Measurements from ENCODE around the gene FHAD1. TPM values are rescaled to one million over a fixed set of nuclear protein-coding genes. Genes with fewer than 3 reads are reported as not detected.

FHAD1 gene
- total RNA-seq, 1 donor: 0.63 TPM

GRCh38 chr1:15353839-15354579 is 107.0 kb downstream of the FHAD1 start:
- no peak overlapping the region for H3K4me3 ChIP-seq (ENCODE audit: low read depth, low read length)
- DNase-seq (ENCODE audit: low read depth): no peak
- no peak for TF ChIP-seq CTCF (IDR thresholded peaks at IDR 0.05; ENCODE audit: insufficient read depth, low read length)

DNA sequence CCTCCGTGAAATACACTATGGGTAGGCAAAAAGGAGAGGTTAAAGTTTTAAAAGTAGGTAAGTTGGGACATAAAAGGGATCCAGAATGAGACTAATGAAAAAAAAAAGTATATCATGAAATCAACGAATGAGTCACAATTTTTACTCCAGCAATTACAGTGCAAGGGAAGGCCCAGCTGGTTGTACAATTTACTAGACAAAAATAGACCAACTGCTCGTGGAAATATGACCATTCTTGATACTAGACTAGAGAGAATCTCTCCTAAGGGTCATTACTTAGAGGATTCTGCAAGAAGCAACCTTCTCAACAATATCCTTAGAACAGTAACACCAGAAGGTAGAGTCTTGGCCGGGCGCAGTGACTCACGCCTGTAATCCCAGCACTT is 107.5 kb downstream of the FHAD1 start:
- H3K4me3 ChIP-seq (ENCODE audit: low read depth, low read length): no peak overlapping the region
- DNase-seq (ENCODE audit: low read depth): peak; percentile 56
- TF ChIP-seq CTCF (IDR thresholded peaks at IDR 0.05; ENCODE audit: insufficient read depth, low read length): no peak

- DNase-seq (ENCODE audit: low read depth): no peak
- TF ChIP-seq CTCF (IDR thresholded peaks at IDR 0.05; ENCODE audit: insufficient read depth, low read length): no peak
Observed at GRCh38 chr1:15355968-15356625, 109.1 kb downstream of the FHAD1 start.

DNA sequence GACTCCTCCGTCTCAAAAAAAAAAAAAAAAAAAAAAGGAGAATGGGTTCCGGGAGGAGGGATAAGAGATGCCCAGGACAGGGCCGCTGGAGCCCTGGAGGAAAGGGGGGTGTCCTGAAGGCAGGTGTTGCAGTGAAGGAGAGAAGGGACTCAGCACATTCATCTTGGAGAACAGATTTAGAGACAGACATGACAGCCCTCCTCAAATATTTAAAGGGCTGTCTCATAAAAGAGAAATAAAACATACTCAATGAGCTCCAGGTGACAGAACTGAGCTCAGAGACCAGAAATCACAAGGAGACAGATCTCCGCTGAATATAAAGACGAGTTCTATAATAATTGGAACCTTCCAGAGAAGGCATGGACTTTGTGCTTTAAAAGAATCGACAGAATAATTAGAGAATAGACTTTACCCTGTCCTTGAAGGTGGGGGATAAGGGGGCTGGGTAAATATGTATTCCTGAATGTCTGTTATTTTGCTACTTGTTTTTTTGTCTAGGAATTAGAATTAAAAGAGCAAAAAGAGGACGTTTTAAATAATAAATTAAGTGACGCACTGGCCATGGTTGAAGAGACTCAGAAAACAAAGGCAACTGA is 110.7 kb downstream of the FHAD1 start:
- no peak for TF ChIP-seq CTCF (IDR thresholded peaks at IDR 0.05; ENCODE audit: insufficient read depth, low read length)
- H3K4me3 ChIP-seq (ENCODE audit: low read depth, low read length): no peak overlapping the region
- no peak for DNase-seq (ENCODE audit: low read depth)

More at GRCh38 chr1:15355968-15356625, 109.1 kb downstream of the FHAD1 start:
- H3K4me3 ChIP-seq (ENCODE audit: low read depth, low read length): no peak overlapping the region

DNA sequence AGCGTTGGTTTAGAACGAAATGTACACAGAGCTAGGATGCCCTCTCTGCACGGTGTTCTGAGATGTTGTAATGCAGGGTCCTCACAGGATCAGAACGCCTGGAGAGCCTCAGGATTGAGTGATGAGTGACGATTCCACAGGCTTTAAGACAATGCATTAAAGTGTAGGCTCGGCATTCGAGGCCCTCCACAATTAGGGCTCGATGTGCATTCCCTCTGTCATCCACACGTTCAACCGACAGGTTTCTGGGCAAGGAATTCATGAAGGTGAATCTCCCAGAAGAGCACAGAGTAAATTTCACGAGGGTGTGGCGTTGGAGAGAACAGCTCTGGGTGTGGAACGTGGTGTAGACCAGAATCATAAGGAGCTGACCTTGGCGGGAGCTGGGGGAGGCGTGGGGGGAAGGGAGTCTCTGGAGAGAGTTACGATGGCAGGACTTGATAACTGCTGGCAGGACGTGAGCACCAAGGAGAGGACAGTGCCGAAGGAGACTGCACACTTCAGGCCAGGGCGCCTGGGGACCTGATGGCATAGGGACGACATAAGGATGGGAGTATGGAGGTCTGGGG is 111.6 kb downstream of the FHAD1 start:
- no peak for TF ChIP-seq CTCF (IDR thresholded peaks at IDR 0.05; ENCODE audit: insufficient read depth, low read length)
- no peak overlapping the region for H3K4me3 ChIP-seq (ENCODE audit: low read depth, low read length)
- no peak for DNase-seq (ENCODE audit: low read depth)

DNA sequence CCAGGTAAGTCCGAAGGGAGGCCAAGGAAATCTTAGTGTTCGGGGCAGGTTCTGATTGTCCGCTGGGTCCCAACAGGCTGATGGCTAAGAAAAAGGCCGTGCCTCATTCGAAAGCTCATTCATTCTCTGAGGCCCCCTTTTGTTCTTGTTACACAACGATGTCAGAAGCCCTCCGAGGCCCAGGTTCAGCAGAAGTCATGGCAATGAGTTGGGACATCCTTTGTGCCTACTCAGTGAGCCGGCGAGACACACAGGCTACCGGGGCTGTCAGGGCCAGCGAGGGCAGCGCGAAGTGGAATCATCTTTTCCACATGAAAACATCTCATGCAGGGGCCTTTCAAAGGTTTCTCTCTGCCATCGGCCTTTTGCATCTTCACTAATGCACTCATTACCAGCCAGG is 113.7 kb downstream of the FHAD1 start:
- TF ChIP-seq CTCF (IDR thresholded peaks at IDR 0.05; ENCODE audit: insufficient read depth, low read length): no peak
- H3K4me3 ChIP-seq (ENCODE audit: low read depth, low read length): no peak overlapping the region
- DNase-seq (ENCODE audit: low read depth): no peak
